EL (cell line): ENCODE data around the gene CYP3A7.
"Not testable (repeated sequence)": the region's sequence is repeated elsewhere in the genome, so short reads cannot be mapped to it uniquely, and the experiment has no call there.

Experiments used
- DNase-seq: peaks from one replicate; pipeline ENCODE4 v3.0.0-alpha.2; 2016

CYP3A7 gene

DNA sequence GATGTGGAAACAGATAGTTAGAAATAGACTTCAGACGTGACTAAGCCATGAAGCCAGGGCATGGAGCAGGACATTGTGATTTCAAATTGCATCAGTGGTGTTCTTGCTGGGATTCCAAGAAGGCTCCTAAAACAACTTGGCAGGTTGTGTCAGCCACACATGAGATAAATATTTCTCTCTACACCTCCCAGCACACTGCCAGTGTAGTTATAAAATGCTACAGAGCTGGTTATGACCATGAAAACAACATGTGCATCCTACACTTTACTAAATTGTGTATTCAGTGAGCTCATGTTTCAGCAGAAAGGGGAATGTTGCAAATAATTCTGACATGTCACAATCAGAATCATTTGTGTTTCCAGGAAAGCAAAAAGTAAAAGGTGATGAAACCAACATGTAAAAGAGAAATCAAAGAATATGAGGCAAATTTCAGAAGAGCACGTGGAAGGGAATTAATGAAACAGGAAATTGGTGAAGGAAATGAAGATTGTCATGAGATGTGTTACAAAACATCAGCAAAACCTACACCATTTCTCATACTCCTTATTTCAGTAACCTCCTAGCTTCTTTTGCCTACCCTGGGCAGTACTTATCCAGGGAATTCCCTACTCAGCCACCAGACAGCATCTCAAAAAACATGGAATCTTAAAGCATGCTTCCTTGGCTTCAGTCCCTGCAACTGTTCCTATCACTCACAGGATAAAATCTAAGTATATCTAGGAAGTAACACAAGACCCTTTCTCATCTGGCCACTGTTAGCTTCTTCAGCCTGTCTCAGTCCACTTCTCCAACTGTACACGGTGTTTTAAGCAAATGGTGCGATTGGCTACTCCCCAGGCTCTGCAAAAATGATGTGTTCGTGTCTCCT is 5.8 kb upstream of the CYP3A7 start:
- DNase-seq, result peak; percentile 7

DNA sequence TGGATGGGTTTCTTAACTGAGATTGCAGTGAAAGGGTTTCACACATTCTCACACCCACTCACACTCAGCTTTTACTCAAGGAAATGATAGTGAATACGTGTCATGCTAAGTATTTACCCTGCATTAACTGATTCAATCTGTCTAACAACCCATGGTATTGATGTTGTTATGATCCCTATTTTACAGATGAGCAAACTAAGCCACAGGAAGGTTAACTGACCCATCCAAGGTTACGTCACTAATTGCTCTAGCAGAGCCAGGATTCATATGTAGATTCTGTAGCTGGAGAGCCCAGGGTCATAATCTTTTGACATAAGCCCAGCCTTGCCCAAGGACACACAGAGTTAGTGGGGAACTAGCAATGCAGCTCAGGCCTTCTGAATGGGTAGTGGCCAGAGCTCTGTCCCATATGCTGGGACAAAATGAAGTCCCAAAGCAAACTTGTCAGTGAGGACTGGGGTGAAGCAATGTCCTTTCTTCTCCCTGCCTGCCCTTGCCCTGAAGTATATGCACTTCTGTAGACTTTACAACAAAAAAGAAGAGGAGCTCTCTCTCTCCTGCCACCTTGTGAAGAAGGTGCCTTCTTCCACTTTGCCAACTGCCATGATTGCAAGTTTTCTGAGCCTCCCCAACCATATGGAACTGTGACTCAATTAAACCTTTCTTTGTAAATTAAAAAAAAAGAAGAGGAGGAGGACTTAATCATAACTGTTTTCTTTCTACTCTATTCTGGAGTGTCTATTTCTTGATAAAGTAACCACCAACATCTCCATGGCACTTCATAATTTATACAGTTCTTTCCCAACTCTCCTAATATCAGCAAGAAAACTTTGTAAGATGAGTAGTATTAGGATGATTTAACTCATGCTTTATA is 4.9 kb upstream of the CYP3A7 start:
- DNase-seq, result no peak

GRCh38 chr7:99737726-99738125 is 2.7 kb upstream of the CYP3A7 start:
- DNase-seq, result peak; percentile 11

GRCh38 chr7:99736667-99737066 is 1.7 kb upstream of the CYP3A7 start:
- not testable (repeated sequence) for DNase-seq

GRCh38 chr7:99733448-99733847 is 1.5 kb downstream of the CYP3A7 start:
- peak; percentile 7 for DNase-seq

DNA sequence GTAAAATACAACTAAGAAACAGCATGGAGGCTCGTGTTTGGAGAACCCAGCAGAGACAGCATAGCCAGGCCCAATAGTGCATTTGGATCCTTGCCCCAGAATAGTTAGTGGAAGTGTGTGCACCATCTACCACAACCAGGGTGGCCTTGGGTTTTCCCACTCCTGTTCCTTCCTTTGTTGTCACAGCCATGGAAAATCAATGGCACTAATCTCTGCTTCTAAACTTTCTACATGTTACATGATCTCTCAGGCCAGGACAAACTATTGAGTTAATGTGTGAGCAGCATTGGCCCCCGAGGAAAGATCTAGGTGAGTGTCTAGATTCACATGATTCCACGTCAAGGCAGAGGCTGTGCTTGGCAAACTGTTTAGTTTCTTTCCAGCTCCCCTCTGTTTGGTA is 2.0 kb downstream of the CYP3A7 start:
- DNase-seq, result no peak

DNA sequence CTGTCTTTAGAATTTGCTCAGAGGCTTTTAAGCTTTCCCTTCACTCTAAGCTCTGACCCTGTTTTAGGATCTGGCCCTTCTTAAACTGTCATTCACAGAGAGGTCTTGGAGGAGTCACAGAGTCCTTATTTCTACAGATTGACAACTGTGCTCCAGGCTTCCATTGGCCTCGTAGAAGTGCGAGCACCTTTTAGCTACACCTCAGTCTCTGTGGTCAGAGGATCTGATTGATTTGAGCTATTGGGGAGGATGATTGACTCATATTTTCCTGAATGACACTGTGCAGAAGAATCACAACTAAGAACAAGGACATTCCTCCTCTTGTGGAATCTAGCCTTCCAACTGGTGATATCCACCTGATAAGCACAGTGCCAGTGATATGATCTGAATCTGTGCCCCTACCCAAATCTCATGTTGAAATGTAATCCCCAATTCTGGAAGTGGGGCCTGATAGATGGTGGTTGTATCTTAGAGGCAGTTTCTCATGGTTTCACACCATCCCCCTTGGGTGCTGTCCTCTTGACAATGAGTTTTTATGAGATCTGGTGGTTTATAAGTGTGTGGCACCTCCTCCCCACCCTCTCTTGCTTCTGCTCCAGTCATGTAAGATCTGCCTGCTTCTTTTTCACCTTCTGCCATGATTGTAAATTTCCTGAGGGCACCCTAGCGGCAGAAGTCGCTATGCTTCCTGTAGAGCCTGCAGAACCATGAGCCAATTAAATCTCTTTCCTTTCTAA is 3.2 kb downstream of the CYP3A7 start:
- no peak for DNase-seq

DNA sequence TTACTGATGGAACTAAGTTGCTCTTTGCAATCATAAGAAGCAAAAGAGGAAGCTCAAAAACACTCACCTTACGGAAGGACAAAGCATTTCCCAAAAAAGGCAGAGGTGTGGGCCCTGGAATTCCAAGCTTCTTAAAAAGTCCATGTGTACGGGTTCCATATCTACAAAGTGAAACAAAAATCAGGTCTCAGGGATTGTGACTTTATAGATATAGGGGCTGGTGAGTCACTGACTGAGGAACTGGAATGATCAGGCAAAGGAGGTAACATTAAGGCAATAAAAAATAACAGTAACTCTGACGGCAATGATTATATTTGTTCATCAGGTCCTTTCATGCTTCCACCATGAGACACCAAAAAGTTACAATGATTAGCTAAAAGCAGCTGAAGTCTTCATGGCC is 4.0 kb downstream of the CYP3A7 start:
- DNase-seq, result no peak

- no peak for DNase-seq
Measured at GRCh38 chr7:99730238-99730810, 4.7 kb downstream of the CYP3A7 start.

DNA sequence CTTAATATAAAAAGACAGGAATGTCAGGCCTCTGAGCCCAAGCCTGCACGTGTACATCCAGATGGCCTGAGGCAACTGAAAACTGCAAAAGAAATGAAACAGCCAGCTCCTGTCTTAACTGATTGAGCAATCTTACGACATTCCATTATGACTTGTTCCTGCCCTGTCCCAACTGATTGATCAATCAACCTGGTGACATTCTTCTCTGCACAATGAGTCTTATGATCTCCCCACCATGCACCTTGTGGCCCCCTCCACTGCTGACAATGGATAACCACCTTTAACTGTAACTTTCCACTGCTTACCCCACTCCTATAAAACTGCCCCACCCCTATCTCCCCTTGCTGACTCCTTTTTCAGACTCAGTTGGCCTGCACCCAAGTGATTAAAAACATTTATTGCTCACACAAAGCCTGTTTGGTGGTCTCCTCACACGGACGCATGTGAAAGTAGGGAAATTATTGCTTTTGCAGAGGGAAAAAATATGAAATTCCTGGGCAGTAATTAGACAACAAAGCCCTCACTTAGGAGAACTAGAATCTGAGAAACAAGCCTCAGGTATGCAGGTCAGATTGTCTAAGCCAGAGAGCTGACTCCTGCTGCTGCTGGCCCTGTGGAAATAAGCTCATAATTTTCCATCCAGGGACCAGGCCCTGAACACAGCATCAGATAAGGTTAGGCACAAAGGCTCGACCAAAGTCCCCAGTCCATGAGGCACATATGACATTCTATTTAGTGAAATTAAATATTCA is 5.3 kb downstream of the CYP3A7 start:
- peak; percentile 52 for DNase-seq

- no peak for DNase-seq
Measured at GRCh38 chr7:99728615-99729014, 6.4 kb downstream of the CYP3A7 start.

DNA sequence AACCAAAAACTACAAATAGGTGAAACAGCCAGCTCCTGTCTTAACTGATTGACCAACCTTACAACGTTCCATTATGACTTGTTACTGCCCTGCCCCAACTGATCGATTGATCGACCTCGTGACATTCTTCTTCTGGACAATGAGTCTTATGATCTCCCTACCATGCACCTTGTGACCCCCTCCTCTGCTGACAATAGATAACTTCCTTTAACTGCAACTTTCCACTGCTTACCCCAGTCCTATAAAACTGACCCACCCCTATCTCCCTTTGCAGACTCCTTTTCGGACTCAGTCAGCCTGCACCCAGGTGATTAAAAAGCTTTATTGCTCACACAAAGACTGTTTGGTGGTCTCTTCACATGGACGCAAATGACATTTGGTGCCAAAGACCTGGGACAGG is 11.8 kb downstream of the CYP3A7 start:
- not testable (repeated sequence) for DNase-seq

DNA sequence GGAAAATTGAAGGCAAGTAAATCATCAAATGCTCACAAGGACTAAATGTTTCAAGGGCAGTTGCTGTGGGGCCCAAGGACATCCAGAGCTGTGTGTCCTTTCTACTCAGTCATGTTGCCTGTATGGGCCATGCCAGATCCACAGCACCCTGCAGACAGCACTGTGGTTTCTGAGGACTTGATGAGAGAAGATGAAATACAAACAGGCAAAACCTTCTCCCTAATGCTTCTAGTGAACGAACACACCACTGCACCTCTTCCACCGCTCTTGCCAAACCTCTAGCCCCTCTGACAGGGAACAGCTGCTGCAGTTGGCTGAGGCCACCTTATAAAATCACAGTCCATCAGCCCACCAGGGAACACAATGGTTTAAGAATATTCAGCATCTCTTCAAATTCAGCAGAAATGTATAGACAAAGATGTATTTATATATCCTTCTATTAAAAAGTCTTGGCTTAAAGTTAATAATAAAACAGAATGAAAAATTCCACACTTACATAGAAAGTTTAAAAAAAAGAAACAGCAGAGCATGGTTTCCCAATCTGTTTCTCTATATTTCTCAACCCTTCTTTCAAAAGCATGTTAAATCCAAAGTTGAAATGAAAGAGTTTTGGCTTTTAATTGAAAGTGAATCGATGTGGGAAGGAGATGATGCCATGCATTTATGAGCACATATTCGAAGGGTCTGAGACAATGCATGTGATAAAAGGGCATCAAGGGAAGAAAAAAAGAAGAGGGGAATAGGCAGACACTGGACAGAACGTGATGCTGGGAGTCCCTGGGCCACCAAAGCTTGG is 14.0 kb downstream of the CYP3A7 start:
- no peak for DNase-seq

DNA sequence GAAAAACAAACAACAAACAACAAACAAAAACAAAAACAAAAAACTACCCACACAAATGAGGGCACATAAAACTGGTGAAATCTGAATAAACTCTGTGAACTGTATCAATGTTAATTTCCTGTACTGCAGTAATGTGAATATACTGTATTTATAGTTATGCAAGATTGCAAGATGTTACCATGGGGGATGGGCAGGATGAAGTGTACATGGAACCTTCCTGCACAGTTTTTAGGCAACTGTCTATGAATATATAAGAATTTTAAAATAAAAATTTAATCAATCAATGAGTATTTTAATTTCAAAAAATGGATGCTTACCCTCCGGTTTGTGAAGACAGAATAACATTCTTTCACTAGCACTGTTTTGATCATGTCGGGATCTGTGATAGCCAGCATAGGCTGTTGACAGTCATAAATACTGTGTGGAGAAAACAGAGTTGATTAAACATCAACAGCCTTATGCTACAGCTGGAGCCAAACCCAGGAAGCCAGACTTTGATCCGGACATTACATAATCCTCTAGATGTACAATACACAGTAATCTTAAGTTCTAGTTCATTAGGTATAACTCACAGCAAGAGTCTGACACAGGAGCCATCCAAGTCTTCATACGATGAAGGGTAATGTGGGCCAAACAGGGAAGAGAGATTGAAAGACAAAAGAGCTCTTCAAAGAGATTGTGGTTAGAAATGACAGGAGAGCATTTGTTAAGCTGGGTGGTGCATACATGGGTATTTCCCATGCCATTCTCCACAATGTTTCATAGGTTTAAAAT is 14.8 kb downstream of the CYP3A7 start:
- DNase-seq, result no peak

DNA sequence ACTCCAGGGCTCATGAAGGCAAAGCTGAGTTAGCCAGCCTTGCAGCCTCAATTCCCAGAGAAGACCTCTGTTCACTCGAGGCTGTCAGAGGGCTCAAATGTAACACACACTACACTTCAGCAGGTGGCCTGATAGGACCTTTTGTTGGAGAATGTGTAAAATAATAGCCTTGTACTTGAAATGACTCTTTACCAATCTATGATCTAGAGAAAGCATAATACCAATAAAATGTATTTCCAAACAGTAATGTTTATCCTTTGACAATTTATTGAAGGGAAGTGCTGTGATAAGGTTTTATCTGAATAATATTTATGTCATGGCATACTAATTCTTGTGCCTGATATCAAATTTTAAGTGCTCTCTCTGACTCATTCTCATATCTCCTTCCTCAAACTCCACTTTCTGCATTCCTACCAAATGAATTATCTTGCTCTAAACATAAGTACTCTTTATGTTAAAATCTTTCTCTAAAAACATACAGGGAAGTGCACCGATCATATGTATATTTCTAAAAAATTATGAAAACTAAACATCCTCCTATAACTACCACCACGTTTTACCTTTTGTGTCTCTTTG is 20.9 kb downstream of the CYP3A7 start:
- no peak for DNase-seq

DNA sequence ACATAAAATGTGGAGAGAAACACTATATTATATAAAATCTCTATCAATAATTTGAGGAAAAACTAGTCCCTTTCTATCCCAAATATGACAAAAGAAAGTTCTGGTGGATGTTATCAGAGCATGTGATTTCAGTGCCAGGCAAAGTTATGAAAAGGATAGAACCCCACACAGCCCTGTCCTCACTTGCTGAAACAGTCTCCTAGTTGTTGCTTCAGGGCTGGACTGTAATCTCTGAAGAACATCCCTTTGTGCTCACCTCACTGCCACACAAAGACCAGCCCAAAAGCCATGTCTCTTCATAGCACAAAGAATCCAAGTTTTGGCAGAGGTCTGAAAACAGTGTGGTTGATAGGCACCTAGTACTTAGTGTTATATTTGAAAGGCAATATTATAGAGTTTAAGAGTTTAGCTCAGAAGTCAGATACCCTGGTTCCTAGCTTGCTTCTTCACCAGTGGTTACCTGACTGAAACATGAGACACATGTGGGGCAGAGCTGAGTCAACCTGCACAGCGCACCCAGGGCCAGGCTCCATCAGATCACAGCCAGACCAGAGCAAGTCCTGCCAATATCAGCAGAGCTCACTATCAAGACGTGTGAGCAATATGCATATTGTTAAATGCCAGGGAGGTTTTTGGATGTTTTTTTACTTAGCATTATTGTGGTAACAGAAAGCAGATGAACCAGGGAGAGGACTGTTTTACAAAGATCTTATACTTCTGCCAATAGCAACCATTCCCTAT is 25.0 kb downstream of the CYP3A7 start:
- DNase-seq, result no peak

- no peak for DNase-seq
Measured at GRCh38 chr7:99709260-99709659, 25.7 kb downstream of the CYP3A7 start.

DNA sequence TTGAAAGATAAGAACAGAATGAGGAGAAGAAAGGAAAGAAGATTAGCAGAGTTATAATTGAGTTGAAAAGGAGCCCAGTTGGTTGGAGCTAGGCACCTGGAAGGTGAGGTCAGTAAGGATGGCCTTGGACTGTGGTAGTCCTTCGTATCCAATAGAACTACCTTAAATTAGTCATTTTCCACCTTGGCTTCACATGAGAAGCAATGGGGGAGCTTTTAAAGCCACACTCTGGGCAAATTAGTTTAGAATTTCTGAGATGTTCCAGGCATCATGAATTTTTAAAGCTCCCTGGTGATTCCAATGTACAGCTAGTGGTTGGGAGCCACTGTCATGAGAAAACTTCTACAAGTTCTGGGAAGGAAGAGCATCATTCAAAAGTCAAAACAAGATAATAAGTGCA is 27.9 kb downstream of the CYP3A7 start:
- DNase-seq, result no peak

- DNase-seq, result no peak
Measured at GRCh38 chr7:99699946-99700345, 35.0 kb downstream of the CYP3A7 start.
